NCI-H2227 treated with DMSO at 0.1 percent for 48 hours (cell line): Measurements from ENCODE around the gene LRRK1.

Experiments
- DNase-seq: peaks from one replicate; lab custom pipeline; 2025; lab: John Stamatoyannopoulos, UW

LRRK1 gene

DNA sequence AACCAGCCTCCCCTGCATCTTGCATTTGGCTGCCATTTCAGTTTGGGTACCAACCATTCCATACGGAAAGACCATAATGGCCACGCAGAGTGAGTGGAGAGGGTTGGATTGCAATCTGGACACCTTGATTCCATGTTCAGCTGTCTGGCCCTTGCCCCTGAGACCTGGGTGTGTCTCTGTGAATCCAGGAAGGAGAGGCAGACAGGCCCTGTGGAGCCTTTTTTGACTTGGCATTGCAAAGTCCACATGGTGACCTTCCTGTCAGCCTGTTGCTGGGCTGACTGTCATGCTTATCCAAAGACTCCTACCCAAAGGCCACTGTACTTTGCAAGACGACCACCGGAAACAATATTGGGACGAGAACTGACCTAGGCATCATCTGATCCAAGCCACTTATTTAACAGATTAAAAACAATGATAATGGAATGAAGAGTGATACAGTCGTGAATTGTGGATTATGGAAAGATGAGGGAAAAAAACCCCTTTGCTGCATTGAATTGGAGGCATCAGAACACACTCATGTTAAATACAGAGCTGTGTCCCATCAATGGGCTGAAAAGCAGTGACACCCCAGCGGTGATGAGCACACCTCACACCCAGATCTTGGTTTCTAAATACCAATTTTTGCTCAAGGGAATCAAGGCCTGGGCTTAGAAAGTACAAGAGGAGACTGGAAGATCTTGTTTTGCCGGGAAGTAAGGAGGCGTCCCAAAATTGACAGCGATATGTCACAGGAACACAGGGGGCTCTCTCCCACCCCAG, 86.0 kb downstream of the LRRK1 start:
- DNase-seq = no peak

DNA sequence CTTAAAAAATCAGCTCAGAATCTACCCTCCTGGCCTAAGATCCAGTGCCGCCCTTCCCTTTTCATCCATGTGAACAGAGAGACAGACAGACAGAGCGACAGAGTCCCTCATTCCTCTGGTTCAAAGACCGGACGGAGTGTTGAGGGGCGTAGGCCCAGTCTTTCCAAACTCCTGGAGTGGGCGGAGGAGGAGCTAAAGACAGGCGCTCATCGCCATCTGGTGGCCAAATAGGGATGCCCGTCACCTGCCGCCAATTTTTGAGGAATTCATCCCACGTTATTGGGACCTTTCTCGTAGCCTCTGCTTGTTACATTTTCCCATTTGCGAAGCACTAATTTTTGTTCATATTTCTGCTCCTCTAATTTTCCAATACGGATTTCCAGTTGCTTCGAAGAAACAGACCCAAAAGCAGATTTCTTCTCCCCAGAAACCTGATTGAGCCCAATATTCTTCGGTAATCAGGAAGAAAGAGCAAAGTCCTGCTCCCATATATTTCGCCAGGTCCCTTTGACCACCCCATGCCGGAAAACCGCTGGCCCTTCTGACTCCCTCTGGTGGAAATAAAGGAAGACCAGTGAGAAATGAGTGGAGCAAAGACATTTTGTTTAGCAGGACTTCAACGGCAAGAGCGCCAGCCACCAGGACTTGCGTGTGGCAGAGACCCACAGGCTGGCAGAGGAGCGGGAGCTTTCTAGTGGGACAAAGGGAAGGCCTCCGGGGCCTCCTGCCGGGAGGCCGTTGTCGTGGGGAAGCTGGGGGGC, 88.0 kb downstream of the LRRK1 start:
- peak; percentile 37 for DNase-seq

DNA sequence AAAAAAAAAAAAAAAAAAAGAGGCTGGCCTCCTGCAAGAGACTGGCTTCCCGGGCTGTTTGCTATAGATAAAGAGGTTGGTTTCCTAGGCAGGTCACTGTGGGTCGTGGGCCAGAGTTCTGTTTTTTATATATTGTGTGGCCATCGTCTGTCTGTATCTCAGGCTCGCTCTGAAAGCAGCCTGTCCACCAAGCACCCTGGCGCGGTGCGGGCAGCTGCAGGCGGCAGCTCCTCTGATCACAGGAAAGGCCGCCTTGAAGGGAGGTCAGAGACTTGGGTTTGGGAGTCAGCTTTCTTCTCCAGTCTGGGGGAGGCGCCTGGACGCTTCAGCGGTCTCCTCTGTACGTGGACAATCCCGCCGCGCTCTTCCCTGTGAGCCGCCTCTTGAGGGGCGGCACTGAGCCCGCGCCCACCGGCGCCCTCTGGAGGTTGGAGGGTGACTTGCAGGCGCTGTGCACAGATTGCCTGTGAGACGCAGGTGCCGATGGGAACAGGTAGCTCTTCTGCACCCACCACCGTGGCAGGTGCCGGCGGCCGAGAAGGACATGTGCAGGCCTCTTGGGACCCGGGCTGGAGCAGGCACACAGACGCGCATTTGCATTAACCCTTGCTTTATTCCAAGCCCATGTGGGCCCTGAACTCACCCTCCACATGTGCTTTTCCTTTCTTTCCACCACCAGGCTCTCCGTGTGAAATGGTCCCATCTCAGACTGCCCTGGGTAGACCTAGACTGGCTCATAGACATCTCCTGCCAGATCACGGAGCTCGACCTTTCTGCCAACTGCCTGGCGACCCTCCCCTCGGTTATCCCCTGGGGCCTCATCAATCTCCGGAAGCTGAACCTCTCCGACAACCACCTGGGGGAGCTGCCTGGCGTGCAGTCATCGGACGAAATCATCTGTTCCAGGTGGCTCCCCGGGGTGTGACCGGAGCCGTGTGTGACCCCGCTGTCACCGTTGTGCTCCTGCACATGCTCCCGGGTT, 89.3 kb downstream of the LRRK1 start:
- peak; percentile 63 for DNase-seq

DNA sequence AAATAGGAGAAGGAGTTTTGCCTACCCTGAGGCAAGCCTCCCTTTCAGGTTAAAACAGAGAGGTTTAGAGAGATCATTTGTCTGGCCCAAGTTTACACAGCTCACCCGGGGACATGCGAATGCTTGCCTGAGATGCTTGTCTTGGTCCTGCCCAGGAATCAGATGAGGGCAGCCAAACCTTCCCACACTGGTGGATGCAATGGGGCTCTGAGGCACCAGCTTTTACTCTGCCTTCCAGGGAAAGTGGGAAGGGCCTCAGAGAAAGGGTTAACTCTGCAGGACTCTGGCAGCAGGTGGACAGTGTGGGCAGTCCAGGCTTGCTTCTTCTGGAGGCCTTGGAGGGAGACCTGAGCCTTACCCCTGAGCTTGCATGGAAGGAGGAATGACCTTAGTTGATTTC, 90.0 kb downstream of the LRRK1 start:
- DNase-seq = no peak

DNA sequence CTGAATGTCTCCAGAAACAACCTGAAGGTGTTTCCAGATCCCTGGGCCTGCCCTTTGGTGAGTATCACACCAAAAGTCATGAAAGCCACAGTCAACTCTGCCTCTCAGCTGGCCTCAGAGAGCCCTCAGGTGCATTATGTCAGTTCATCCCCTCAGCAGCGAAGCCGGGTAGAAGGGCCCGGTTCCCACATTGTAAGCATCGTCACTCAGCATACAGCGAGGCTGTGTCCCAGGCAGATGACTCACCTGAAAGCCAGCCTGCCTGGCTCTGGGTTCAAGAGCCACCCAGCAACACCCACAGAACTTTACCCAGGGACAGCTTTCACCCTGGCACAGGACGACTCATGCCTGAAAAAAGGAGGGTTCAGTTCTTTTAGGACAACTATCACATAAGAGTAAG, 91.6 kb downstream of the LRRK1 start:
- DNase-seq = no peak

DNA sequence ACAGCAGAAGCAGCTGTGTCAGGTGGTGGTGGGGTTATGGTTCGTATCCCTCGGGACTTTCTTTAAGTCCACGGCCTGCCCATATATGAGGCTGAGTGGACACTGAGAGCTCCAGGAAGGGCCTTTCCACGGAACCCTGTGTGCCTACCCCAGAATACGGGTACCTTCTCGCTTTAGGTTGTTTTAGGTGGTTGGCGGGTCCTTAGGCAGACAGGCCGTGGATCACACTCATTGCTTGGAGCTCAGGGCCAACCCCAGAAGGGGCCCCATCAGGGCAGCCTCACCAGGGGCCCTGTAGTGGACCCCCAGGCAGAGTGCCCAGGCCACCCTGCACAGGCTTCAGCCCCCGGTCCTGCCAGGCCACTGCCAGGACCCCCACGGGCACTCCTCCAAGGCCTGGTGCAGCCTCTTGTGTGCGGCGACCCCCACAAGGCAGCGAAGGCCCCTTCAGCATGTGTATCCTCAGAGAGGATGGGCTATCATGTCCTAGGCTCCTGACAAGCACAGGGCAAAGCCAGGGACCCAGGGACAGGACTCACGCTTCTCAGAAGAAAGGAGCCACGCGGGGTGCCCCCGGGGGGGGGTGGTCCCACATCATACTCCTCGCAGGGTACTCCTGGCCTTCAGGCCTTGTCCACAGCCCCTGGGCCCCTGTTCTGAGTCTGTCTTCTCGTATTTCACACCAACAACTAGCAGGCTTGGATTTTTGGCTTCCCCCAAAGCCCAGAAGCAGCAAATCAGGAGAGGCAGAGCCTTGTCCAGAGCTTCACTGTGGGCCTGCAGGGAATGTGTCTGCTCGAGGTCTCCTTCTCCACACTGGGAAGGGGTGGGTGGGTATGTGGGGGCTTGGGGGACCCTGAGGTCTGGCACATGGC, 93.4 kb downstream of the LRRK1 start:
- no peak for DNase-seq

DNA sequence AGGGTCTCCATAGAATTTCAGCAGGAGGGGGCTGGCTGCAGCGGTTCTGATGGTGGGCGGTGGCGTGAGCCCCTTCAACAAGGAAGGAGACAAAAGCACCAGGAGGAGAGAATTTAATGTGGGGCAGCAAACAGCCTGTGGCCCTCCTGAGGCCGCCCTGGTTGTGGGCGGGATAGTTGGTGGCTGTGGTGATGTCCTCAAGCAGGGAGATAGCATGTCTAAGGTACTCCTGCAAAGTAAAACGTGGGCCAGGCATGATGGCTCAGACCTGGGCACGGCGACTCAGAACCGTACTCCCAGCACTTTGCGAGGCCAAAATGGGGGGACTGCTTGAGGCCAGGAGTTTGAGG, 94.0 kb downstream of the LRRK1 start:
- DNase-seq = no peak

DNA sequence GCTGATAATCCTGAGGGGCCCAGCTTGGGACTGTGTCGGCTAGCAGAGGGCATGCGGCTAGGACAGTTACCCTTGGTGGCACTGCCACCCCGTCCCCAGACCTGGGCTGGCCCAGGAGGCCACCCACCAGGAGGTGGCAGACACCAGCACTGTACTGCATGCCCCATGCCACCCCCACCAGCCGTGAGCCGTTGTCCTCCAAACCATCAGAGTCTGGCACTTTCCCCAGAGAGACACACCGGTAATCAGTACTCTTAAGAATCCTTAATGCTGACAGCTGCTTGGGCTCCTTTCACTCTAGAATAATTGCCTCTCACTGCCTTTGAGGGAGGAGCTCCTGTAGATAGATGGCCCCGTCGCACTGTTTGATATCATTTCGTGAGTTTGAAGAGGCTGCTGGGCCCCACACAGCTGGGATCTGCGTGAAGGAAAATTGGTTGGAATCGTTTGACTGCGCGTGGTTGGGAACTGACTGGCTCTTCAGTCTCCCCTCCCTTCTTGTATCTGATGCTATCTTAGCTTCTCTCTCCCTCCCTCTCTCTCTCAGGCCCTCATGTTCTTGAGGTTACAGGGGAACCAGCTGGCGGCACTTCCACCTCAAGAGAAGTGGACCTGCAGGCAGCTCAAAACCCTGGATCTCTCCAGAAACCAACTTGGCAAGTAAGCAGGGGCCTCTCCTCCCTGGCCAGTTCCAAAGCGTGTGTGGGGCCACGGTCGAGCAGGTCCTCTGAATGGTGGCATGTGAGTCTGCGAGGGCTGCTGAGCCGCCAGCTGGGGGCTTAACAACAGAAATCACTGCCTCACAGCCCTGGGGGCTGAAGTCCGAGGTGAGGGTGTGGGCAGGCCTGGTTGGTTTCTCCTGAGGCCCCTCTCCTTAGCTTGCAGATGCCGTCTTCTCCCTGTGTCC, 94.9 kb downstream of the LRRK1 start:
- DNase-seq = peak; percentile 89

DNA sequence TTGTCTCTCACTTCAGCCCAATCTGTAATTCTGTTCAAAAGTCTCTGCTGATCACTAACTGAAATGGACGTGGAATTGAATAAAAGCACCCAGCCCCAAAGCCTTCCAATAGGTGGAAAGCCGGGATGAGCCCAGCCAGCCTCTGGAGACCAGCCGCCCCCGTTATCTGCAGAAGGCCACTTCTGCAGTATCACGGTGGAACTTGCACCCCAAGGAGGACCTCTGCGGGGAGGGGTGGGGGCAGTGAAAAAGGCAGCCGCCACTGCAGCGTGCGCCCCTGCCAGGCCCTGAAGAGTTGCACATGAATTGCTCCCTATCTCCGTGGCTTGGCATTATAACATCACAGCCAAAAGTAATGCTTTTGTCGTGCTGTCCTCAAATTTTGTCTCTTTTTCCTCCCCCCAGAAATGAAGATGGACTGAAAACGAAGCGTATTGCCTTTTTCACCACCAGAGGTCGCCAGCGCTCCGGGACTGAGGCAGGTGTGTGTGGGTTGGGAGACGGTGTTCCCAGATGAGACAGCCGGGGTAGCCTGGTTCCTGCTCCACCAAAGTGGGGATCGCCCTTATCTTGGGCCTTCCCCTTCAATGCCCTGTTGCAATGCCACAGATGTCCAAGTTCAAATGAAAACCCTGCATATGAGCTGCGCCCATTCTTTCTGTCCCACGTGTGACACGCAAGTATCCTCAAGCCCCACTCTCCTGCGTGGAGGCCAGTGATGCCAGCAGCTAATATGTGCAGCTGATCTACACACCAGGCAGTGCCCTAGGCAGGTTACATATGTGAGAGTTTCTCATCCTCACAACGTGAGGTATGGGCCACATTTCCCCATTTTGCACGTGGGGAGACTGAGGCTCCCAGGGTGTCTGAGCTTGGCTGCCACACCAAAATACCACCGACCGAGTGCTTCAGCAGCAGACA, 96.0 kb downstream of the LRRK1 start:
- DNase-seq = peak; percentile 14

DNA sequence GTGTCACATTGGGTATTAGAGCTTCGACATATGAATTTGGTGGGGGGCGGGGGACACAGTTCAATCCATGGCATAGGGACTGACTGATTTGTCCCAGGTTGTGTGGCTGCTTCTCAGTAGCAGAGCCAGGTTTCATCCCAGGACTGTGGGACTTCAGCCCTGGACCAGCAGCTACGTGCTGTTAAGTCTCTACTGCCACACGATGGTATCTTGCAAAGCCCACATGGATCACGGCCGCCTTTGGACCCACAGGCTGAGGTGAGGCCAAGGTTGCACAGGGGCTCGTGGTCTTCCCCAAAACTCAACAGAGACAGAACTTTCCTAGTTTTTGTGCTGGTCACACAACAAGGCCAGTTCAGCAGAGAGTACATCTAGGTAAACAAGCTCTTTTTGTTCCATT, 97.4 kb downstream of the LRRK1 start:
- no peak for DNase-seq

DNA sequence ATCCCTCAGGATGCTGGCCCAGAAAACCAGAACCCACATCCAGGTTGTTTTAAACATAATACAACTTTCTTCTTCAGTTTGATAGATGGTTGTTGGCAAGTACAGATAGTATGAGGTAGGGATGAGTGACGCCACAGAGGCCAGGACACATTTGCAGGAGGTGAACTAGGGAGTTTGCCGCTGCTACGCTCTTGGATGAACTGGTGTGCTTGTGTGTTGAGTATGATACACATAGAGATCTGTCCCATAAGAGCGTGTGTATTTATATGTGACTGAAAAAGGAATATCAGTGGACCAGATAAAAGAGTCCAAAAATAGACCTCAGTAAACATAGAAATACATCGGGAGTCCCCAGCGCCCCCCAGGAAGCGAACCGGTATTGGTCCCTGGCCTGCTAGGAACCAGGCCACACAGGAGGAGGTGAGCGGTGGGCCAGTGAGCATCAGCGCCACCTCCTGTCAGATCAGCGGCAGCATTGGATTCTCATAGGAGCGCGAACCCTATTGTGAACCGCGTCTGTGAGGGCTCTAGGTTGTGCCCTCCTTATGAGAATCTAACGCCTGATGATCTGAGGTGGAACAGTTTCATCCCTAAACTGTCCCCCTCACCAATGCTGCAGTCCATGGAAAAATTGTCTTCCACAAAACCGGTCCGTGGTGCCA, 98.1 kb downstream of the LRRK1 start:
- DNase-seq = no peak

DNA sequence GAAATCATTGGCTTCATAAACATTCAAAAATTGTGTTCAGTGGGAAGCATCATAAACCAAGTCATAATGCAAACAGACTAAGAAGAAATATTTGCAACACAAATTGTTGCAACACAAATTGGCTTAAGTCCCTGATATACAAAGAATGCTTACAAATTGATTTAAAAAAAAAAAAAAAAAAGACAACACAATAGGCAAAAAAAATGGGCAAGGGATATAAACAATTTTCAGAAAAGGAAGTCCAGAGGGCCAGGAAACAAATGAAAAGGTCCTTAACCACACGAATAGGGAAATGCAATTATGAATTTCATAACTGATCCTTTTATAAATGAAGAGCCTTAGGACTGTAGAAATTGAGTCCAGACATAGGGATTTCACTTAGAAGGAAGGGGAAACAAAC, 98.9 kb downstream of the LRRK1 start:
- DNase-seq = no peak

DNA sequence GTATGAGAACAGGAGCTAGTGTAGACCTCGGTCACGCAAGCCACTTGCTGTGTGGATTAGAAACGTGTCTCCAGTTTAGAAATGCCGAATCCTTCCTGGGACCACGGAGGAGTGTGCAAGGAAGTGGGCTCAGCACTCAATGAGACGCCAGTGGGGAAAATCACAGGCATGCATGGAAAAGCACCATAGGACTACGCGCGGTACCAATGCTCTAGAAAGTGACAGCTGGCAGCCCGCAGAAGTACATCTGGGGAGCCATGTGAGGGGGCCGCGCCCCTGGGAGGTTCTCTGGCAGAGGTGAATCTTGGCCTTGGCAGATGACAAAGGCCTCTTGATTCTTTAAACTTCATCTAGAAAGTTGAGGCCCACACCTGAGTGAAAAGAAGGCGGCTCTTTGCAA, 99.3 kb downstream of the LRRK1 start:
- no peak for DNase-seq

DNA sequence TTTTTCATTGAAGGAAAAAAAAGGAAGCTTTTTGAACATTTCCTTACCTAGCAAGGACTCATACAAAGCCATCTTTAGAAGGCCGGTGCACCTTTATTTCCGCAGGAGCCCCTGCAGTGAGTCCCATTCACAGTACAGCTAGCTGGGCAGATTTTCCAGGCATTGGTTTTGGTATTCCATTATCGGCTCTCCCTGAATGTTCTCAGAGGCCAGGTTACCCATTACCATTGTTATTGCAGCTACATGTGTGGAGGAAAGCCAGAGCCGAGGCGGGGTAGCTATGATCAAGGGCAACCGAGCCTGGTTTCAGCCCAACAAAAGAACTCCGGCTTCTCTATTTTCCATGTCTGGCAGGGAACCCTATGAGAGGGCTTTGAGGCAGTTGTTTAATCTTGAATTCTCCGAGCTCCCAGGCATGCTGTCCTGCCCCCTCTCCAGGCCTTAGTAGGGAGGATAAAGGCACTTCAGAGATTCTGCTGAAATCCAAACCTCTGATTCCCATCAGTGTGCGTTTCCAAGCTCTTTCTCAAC, 100.3 kb downstream of the LRRK1 start:
- no peak for DNase-seq

DNA sequence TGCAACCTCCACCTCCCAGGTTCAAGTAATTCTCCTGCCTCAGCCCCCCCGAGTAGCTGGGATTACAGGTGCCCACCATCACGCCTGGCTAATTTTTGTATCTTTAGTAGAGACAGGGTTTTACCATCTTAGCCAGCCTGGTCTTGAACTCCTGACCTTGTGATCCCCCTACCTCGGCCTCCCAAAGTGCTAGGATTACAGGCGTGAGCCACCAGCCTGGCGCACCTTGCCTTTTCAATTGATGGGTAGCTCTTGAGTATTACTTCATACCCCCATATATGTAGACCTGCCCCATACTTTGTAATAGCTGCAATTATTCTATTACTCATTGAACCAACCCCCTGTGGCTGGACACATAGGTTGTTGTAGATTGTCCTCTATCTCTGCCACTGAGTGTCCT, 101.3 kb downstream of the LRRK1 start:
- no peak for DNase-seq

DNA sequence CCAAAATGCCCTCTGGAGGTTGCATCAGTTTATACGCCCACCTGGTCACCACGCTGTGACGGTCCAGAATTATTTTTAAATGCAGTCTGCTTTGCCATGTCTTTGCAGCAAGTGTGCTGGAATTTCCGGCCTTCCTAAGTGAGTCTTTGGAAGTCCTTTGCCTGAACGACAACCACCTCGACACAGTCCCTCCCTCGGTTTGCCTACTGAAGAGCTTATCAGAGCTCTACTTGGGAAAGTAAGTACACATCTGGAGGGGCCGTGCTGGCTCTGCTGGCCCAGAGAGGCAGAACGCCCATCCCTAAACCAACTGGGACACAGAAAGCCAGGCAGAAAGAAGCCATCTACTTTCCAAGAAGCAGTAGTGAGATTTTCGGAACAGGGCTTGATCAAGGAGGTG, 101.8 kb downstream of the LRRK1 start:
- no peak for DNase-seq

DNA sequence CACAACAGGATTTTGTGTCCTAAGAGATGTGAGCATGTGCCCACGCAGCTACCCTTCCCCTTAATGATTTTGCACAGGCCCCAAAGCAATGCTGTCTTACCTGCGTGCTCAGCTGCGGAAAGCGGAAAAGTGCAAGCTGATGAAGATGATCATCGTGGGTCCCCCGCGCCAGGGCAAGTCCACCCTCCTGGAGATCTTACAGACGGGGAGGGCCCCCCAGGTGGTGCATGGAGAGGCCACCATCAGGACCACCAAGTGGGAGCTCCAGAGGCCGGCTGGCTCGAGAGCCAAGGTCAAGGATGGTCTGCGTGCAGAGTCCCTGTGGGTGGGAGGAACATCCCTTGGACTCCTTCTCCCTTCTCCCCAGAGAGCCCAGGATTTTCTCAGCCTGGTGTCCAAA, 103.1 kb downstream of the LRRK1 start:
- DNase-seq = no peak

DNA sequence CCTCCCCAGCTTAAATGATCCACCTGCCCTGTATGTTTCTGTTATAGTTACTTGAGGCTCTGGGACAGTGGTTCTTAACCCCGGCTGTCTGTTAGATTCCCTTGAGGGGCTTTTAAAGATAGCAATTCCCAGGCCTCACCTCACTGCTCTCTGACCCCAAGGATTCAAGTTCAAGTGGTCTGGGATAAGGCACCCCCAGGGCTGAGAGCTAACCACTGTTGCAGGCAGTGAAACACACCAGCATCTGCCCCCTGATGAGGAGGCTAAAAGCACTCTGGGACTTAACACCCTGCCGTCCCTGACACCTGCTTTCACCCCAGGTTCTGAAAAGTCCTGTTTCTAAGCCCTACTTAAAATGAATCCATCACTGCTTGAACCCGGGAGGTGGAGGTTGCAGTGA, 103.7 kb downstream of the LRRK1 start:
- DNase-seq = no peak
